HCT116 (cell line): ENCODE measurements around the gene ATP6V1G1. TPM values are rescaled to one million over a fixed set of nuclear protein-coding genes. Genes with fewer than 3 reads are reported as not detected.

Experiments
- ATAC-seq: fragments of 200-7000 bp; cut with Tn5 transposase; 2 replicates; pipeline ENCODE4 v1.9.1; 2020; ENCODE audit warnings: mild to moderate bottlenecking, moderate library complexity
- BruUV-seq: library from RNA; stranded (reverse); fragments of 400-500 nt; replicated peaks from 2 replicates; lab custom pipeline; 2021; lab: Mats Ljungman, UMichigan
- CTCF ChIA-PET: fragments of 300-600 bp; sonication (Branson Sonifier 250); formaldehyde crosslinking; loops from one replicate; lab custom pipeline; 2021; ENCODE audit warnings: antibody characterized with exemption; lab: Charles Lee
- POLR2A ChIA-PET: fragments of 300-600, 350-600 bp; sonication (Branson Sonifier 250); formaldehyde crosslinking; loops from one replicate; lab custom pipeline; 2021; ENCODE audit warnings: antibody characterized with exemption; lab: Charles Lee
- RAD21 ChIA-PET, 2 experiments: fragments of 300-600 bp; sonication (Branson Sonifier 250); formaldehyde crosslinking; loops; one replicate each; lab custom pipeline; 2023; ENCODE audit warnings: low total read pairs in 2 of 2; ENCODE audit not compliant: uncharacterized antibody in 2 of 2, unreplicated experiment in 2 of 2, low non-redundant PET in 1 of 2; lab: Charles Lee
- DNase-seq: peaks from one replicate; pipeline ENCODE4 v3.0.0-alpha.2; 2010; ENCODE audit warnings: low read depth, low spot score
- H2AFZ ChIP-seq: fragments of 200-600 bp; shearing (Covaris generic), sonication (generic); 2 replicates; pipeline ENCODE4 v1.6.1; 2017; ENCODE audit warnings: low read depth, mixed run types, mixed read lengths, antibody characterized with exemption, low read length; ENCODE audit not compliant: poor library complexity, severe bottlenecking
- H3K27ac ChIP-seq: 2 replicates; pipeline ENCODE4 v1.5.1; 2012; ENCODE audit warnings: low read depth, low read length
- H3K27me3 ChIP-seq: fragments of 200-600 bp; sonication (generic); 2 replicates; pipeline ENCODE4 v1.6.1; 2016; ENCODE audit warnings: mixed run types, low read length, mixed read lengths; ENCODE audit not compliant: insufficient read depth
- H3K36me3 ChIP-seq, 2 experiments: fragments of 200-500 bp in 1 of 2; fragments of 200-600 bp in 1 of 2; sonication (Bioruptor generic) in 1 of 2; sonication (generic) in 1 of 2; 2 replicates each; pipeline versions ENCODE4 v1.5.1 to v1.6.1; 2014 to 2016; ENCODE audit warnings: low read length in 2 of 2, inconsistent platforms in 1 of 2, mixed read lengths in 1 of 2, mixed run types in 1 of 2; ENCODE audit not compliant: insufficient read depth in 2 of 2, control insufficient read depth in 1 of 2
- H3K4me1 ChIP-seq, 2 experiments: fragments of 200-600 bp in 1 of 2; sonication (generic) in 1 of 2; 2 replicates each; pipeline versions ENCODE4 v1.5.1 to v1.6.1; 2012 to 2017; ENCODE audit warnings: low read length in 2 of 2, inconsistent platforms in 1 of 2, mild to moderate bottlenecking in 1 of 2, mixed read lengths in 1 of 2, mixed run types in 1 of 2, moderate library complexity in 1 of 2; ENCODE audit not compliant: insufficient read depth in 2 of 2, control insufficient read depth in 1 of 2
- H3K4me2 ChIP-seq: fragments of 200-600 bp; sonication (generic); 2 replicates; pipeline ENCODE4 v1.6.1; 2017; ENCODE audit warnings: mixed run types, low read length, mixed read lengths
- H3K4me3 ChIP-seq, 2 experiments: fragments of 200-600 bp in 1 of 2; sonication (generic) in 1 of 2; replicated peaks in 1 of 2; 2 replicates each; pipeline ENCODE4 v1.5.1; 2011 to 2016; ENCODE audit warnings: low read length in 2 of 2, control low read depth in 1 of 2, low read depth in 1 of 2, mild to moderate bottlenecking in 1 of 2, mixed read lengths in 1 of 2, mixed run types in 1 of 2
- H3K79me2 ChIP-seq: fragments of 200-600 bp; sonication (generic); 2 replicates; pipeline ENCODE4 v1.6.1; 2017; ENCODE audit warnings: mild to moderate bottlenecking, mixed run types, low read length, moderate library complexity, mixed read lengths; ENCODE audit not compliant: insufficient read depth
- H3K9ac ChIP-seq: fragments of 200-600 bp; sonication (generic); 2 replicates; pipeline ENCODE4 v1.6.1; 2016; ENCODE audit warnings: low read length, mixed read lengths
- H3K9me2 ChIP-seq: fragments of 200-600 bp; sonication (generic), shearing (Covaris generic); 2 replicates; pipeline ENCODE4 v1.6.1; 2017; ENCODE audit warnings: mixed run types, mild to moderate bottlenecking, moderate library complexity; ENCODE audit not compliant: insufficient read depth
- H3K9me3 ChIP-seq, 2 experiments: fragments of 200-500 bp in 1 of 2; fragments of 200-600 bp in 1 of 2; sonication (Bioruptor generic) in 1 of 2; sonication (generic) in 1 of 2; 2 replicates each; pipeline ENCODE4 v1.6.1; 2014 to 2017; ENCODE audit warnings: low read length in 2 of 2, mixed read lengths in 2 of 2, inconsistent platforms in 1 of 2, low read depth in 1 of 2, mild to moderate bottlenecking in 1 of 2, mixed run types in 1 of 2, moderate library complexity in 1 of 2; ENCODE audit not compliant: control insufficient read depth in 1 of 2, insufficient read depth in 1 of 2
- H4K20me1 ChIP-seq: fragments of 200-600 bp; sonication (generic), shearing (Covaris generic); 2 replicates; pipeline ENCODE4 v1.6.1; 2017; ENCODE audit warnings: mixed run types, mild to moderate bottlenecking, moderate library complexity; ENCODE audit not compliant: insufficient read depth
- CEBPB ChIP-seq: IDR thresholded peaks from 2 replicates; pipeline ENCODE4 v1.6.1; 2012; ENCODE audit warnings: low read depth
- EZH2 ChIP-seq: fragments of 200-600 bp; sonication (generic); IDR thresholded peaks from 2 replicates; pipeline ENCODE4 v1.6.1; 2017; ENCODE audit warnings: antibody characterized with exemption, mixed run types
- JUND ChIP-seq: IDR thresholded peaks from 2 replicates; pipeline ENCODE4 v1.6.1; 2012
- SIN3A ChIP-seq: IDR thresholded peaks from 2 replicates; pipeline ENCODE4 v1.6.1; 2012; ENCODE audit warnings: low read depth
- TCF7L2 ChIP-seq: IDR thresholded peaks from 2 replicates; pipeline ENCODE4 v1.7.0; 2011; ENCODE audit warnings: borderline replicate concordance, inconsistent platforms; ENCODE audit not compliant: insufficient read depth, insufficient read length; ENCODE audit errors: extremely low read depth
- YY1 ChIP-seq: IDR thresholded peaks from 2 replicates; pipeline ENCODE4 v1.6.1; 2011; ENCODE audit warnings: low read length, low read depth, moderate library complexity, mild to moderate bottlenecking; ENCODE audit not compliant: insufficient replicate concordance; ENCODE audit errors: extremely low read depth
- ZFX ChIP-seq: fragments of 450-650 bp; IDR thresholded peaks from 2 replicates; pipeline ENCODE4 v1.6.1; 2017
- ZNF274 ChIP-seq: fragments of 200-500 bp; sonication (Bioruptor generic); IDR thresholded peaks from 2 replicates; pipeline ENCODE4 v1.6.1; 2014; ENCODE audit warnings: mild to moderate bottlenecking, low read depth, low read length, inconsistent platforms
- intact Hi-C: fragments of 100-400 bp; cut with micrococcal nuclease; formaldehyde crosslinking; loops from 2 replicates; pipeline ENCODE4 v1.10.0; 2022
- total RNA-seq: library from RNA; stranded (reverse); gene quantifications from one replicate; pipeline ENCODE4 v1.2.1, GENCODE V29; 2021; ENCODE audit not compliant: unreplicated experiment
- TF ChIP-seq, protein P1 (sequence below): IDR thresholded peaks from 2 replicates; pipeline ENCODE4 v1.6.1; 2012
- TF ChIP-seq, protein P2 (sequence below), 3 experiments: fragments of 200-600 bp in 1 of 3; sonication (generic) in 1 of 3; IDR thresholded peaks in 2 of 3; conservative IDR thresholded peaks in 1 of 3; 2 replicates each; pipeline ENCODE4 v1.5.1; 2012 to 2017; ENCODE audit warnings: low read depth in 2 of 3, low read length in 2 of 3, antibody characterized with exemption in 1 of 3, borderline replicate concordance in 1 of 3, control low read depth in 1 of 3, mild to moderate bottlenecking in 1 of 3, mixed read lengths in 1 of 3, mixed run types in 1 of 3, moderate library complexity in 1 of 3; ENCODE audit not compliant: insufficient read depth in 1 of 3

The ATP6V1G1 gene
- total RNA-seq, 1 experiment from 2014 or later = 72.3 TPM

DNA sequence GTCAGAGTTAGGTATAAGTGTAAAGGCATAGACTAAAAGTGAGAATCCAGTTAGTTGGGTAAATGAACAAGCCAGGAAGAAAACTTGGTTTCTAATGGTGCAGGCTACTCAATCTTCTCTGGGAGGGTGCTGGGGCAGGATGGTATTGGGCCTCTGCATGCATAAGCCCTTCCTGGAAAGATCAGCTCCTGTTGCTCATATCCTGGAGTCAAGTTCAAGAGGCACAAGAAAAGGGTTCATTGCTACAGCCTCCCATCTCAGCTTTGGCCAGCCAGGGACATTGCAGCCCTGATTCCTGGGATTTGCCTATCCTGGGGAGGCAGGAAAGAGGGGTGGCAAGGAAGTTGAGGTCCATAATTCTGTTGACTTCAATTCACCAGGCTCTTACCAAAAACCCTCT, 40.7 kb upstream of the ATP6V1G1 start:
- peaks cover 5 to 6% of the 10 kb centered on the region in 2 experiments for H3K4me1 ChIP-seq
- no peak overlapping the region for H3K4me2 ChIP-seq
- no peak for ATAC-seq
- RAD21 ChIA-PET = no interaction called here
- no peaks in the 10 kb centered on the region for H3K36me3 ChIP-seq
- intact Hi-C loops = no loop called here
- no peaks in the 10 kb centered on the region for H3K9me2 ChIP-seq
- no peaks in the 10 kb centered on the region for H3K79me2 ChIP-seq
- no peaks in the 10 kb centered on the region for H3K9me3 ChIP-seq
- BruUV-seq = no TSS peak
- H3K4me3 ChIP-seq = no peak overlapping the region
- no peak overlapping the region for H2AFZ ChIP-seq
- H4K20me1 ChIP-seq = no peaks in the 10 kb centered on the region
- TF ChIP-seq ZFX (no peak), SIN3A (no peak), YY1 (no peak), ZNF274 (no peak), TCF7L2 (no peak), CEBPB (no peak), EZH2 (no peak), JUND (no peak)
- TF ChIP-seq, protein P1, sequence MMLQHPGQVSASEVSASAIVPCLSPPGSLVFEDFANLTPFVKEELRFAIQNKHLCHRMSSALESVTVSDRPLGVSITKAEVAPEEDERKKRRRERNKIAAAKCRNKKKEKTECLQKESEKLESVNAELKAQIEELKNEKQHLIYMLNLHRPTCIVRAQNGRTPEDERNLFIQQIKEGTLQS = no peak
- TF ChIP-seq, protein P2, sequence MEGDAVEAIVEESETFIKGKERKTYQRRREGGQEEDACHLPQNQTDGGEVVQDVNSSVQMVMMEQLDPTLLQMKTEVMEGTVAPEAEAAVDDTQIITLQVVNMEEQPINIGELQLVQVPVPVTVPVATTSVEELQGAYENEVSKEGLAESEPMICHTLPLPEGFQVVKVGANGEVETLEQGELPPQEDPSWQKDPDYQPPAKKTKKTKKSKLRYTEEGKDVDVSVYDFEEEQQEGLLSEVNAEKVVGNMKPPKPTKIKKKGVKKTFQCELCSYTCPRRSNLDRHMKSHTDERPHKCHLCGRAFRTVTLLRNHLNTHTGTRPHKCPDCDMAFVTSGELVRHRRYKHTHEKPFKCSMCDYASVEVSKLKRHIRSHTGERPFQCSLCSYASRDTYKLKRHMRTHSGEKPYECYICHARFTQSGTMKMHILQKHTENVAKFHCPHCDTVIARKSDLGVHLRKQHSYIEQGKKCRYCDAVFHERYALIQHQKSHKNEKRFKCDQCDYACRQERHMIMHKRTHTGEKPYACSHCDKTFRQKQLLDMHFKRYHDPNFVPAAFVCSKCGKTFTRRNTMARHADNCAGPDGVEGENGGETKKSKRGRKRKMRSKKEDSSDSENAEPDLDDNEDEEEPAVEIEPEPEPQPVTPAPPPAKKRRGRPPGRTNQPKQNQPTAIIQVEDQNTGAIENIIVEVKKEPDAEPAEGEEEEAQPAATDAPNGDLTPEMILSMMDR (IDR thresholded peaks at IDR 0.05 in 2 of 3, conservative IDR thresholded peaks at IDR 0.05 in 1 of 3; ENCODE audit: borderline replicate concordance in 1 of 3, insufficient read depth in 1 of 3, low read depth in 2 of 3, low read length in 2 of 3) = no peak
- H3K9ac ChIP-seq = no peak overlapping the region
- DNase-seq = no peak
- H3K27me3 ChIP-seq = no peaks in the 10 kb centered on the region
- no peak overlapping the region for H3K27ac ChIP-seq
- CTCF ChIA-PET = no interaction called here
- POLR2A ChIA-PET = no interaction called here
